Measurements from ENCODE around the gene COL1A2. TPM values are rescaled to one million over a fixed set of nuclear protein-coding genes. Genes with fewer than 3 reads are reported as not detected.

COL1A2 gene
- total RNA-seq, 4 donors from 2014 or later = 47.0 to 499 (median 75.9) TPM

DNA sequence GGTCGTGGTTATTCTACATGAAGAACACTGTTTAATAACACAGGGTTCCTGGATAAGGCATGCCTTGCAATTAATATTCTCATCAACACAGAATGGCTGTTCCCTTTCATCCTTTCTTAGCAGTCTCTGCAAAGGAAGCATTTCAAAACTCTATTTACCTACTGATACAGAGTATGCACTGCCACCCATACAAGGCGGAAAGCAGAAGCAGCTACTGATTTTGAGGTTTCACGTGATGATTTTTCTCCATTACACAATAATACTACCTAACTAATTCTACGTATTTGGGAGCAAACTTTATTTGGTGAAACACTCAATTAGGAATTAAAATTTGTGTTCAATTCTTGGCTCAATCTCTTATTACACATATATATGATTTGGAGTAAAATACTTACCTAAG is 43.0 kb upstream of the COL1A2 start:
- H3K4me1 ChIP-seq = peaks cover 0 to 11% (median 0%) of the 10 kb centered on the region in 4 donors
- H3K27ac ChIP-seq = no peak overlapping the region
- intact Hi-C loops (cut with DNase I; ENCODE audit: low total_unique reads) (no loop called here), in situ Hi-C loops (cut with MboI; ENCODE audit: low pct_ligation_motif_present in 1 of 4, low pct_unique_long_range_greater_than_20kb in 1 of 4, low sequenced_read_pairs in 3 of 4) (no loop called here)
- H3K36me3 ChIP-seq = no peaks in the 10 kb centered on the region
- DNase-seq = no peak
- TF ChIP-seq EP300 (IDR thresholded peaks at IDR 0.05; ENCODE audit: low read depth) (no peak), POLR2AphosphoS5 (IDR thresholded peaks at IDR 0.05) (no peak), POLR2A (IDR thresholded peaks at IDR 0.05) (no peak)
- TF ChIP-seq, protein P1, sequence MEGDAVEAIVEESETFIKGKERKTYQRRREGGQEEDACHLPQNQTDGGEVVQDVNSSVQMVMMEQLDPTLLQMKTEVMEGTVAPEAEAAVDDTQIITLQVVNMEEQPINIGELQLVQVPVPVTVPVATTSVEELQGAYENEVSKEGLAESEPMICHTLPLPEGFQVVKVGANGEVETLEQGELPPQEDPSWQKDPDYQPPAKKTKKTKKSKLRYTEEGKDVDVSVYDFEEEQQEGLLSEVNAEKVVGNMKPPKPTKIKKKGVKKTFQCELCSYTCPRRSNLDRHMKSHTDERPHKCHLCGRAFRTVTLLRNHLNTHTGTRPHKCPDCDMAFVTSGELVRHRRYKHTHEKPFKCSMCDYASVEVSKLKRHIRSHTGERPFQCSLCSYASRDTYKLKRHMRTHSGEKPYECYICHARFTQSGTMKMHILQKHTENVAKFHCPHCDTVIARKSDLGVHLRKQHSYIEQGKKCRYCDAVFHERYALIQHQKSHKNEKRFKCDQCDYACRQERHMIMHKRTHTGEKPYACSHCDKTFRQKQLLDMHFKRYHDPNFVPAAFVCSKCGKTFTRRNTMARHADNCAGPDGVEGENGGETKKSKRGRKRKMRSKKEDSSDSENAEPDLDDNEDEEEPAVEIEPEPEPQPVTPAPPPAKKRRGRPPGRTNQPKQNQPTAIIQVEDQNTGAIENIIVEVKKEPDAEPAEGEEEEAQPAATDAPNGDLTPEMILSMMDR (IDR thresholded peaks at IDR 0.05) = no peak
- WGBS, 2 donors (ENCODE audit: low coverage in 1 of 2) = 61 to 62% methylated on average over 3 to 4 of the region's 4 CpGs
- no peak overlapping the region for H3K4me3 ChIP-seq
- no peaks in the 10 kb centered on the region for H3K27me3 ChIP-seq
- no peaks in the 10 kb centered on the region for H3K9me3 ChIP-seq

DNA sequence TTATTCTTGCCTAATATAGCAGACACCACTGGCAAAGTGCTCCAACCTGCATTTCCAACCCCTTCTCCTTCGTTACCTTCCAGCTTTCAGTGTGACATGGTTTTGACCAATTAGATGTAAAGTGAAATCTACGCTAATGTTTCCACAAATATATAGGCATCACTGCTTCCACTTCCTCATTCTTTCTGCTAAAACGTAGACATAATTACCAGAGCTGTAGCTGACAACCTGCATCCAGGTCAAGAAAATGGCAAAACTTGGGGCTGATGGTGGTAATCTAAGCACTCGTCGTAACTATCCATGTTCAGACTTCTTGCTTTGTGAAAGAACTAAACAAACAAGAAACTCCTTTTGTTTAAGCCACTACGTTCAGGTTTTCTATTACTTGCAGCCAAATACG is 41.8 kb upstream of the COL1A2 start:
- DNase-seq = no peak
- H3K27ac ChIP-seq = no peak overlapping the region
- H3K36me3 ChIP-seq = no peaks in the 10 kb centered on the region
- in situ Hi-C loops (cut with MboI; ENCODE audit: low pct_ligation_motif_present in 1 of 4, low pct_unique_long_range_greater_than_20kb in 1 of 4, low sequenced_read_pairs in 3 of 4) = no loop called here
- intact Hi-C loops (cut with DNase I; ENCODE audit: low total_unique reads) = no loop called here
- no peaks in the 10 kb centered on the region for H3K9me3 ChIP-seq
- H3K4me3 ChIP-seq = no peak overlapping the region
- peaks cover 0 to 9% (median 0%) of the 10 kb centered on the region in 4 donors for H3K4me1 ChIP-seq
- TF ChIP-seq POLR2AphosphoS5 (IDR thresholded peaks at IDR 0.05) (no peak), POLR2A (IDR thresholded peaks at IDR 0.05) (no peak), EP300 (IDR thresholded peaks at IDR 0.05; ENCODE audit: low read depth) (no peak)
- TF ChIP-seq, protein P1 (IDR thresholded peaks at IDR 0.05) = no peak
- WGBS, 2 donors (ENCODE audit: low coverage in 1 of 2) = 53 to 57% methylated on average over 6 to 7 of the region's 7 CpGs
- H3K27me3 ChIP-seq = no peaks in the 10 kb centered on the region

DNA sequence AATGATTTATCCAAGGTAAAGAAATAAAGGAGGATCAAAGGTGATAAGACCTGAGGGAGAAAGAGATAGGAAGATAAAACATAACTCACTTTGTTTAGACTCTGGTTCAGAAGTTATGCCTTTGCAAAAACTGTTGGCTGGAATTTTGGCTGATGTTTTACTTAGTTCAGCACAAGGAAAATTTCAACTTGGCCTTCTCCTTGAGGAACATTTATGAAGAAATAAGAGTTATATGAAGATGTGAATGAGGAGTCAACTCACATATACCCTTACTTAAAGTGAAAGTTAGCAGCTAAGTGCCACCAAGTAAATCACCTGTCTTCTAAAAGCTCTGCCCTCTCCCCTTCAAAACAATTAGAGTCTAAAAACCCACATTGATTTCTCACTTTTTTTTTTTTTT is 39.7 kb upstream of the COL1A2 start:
- H3K9me3 ChIP-seq = no peaks in the 10 kb centered on the region
- no peaks in the 10 kb centered on the region for H3K36me3 ChIP-seq
- DNase-seq = no peak
- peak overlapping the region in 1 of 4 donors; percentile 0 for H3K27ac ChIP-seq
- in situ Hi-C loops (cut with MboI; ENCODE audit: low pct_ligation_motif_present in 1 of 4, low pct_unique_long_range_greater_than_20kb in 1 of 4, low sequenced_read_pairs in 3 of 4) (no loop called here), intact Hi-C loops (cut with DNase I; ENCODE audit: low total_unique reads) (no loop called here)
- no peaks in the 10 kb centered on the region for H3K27me3 ChIP-seq
- peaks cover 0 to 2% (median 0%) of the 10 kb centered on the region in 4 donors for H3K4me1 ChIP-seq
- TF ChIP-seq EP300 (IDR thresholded peaks at IDR 0.05; ENCODE audit: low read depth) = no peak
- TF ChIP-seq, protein P1 (IDR thresholded peaks at IDR 0.05) = no peak
- TF ChIP-seq POLR2A (IDR thresholded peaks at IDR 0.05) = no peak
- no peak for TF ChIP-seq POLR2AphosphoS5 (IDR thresholded peaks at IDR 0.05)
- H3K4me3 ChIP-seq = no peak overlapping the region

DNA sequence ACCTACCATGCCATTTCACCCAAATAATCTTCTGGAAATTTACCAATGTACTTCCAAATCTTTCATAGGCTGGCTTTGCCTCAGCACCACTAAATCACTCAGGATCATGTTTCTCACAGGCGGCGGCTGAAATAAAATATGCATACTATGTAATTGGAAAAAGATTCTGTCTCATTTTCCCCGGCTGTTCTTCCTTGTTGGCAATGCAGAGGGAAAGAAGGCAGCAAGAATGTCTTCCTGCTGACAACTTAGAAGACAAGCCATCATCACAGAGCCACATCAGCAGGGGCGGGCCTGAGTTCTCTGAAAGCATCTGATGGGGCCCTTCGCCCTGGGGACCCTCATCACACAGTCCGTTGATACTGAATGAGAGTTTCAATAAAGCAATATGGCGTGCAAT is 39.2 kb upstream of the COL1A2 start:
- peaks cover 0 to 2% (median 0%) of the 10 kb centered on the region in 4 donors for H3K4me1 ChIP-seq
- H3K36me3 ChIP-seq = no peaks in the 10 kb centered on the region
- in situ Hi-C loops (cut with MboI; ENCODE audit: low pct_ligation_motif_present in 1 of 4, low pct_unique_long_range_greater_than_20kb in 1 of 4, low sequenced_read_pairs in 3 of 4) (no loop called here), intact Hi-C loops (cut with DNase I; ENCODE audit: low total_unique reads) (no loop called here)
- H3K27me3 ChIP-seq = no peaks in the 10 kb centered on the region
- no peaks in the 10 kb centered on the region for H3K9me3 ChIP-seq
- H3K27ac ChIP-seq = peak overlapping the region in 1 of 4 donors; percentile 0
- 67 to 70% methylated on average over 1 to 7 of the region's 7 CpGs for WGBS, 2 donors (ENCODE audit: low coverage in 1 of 2)
- no peak overlapping the region for H3K4me3 ChIP-seq
- DNase-seq = no peak
- no peak for TF ChIP-seq EP300 (IDR thresholded peaks at IDR 0.05; ENCODE audit: low read depth)
- TF ChIP-seq, protein P1 (IDR thresholded peaks at IDR 0.05) = no peak
- TF ChIP-seq POLR2AphosphoS5 (IDR thresholded peaks at IDR 0.05) = no peak
- TF ChIP-seq POLR2A (IDR thresholded peaks at IDR 0.05) = no peak

All from transverse colon (tissue), 4 donors.